Mesenchymal stem cell (in vitro differentiated cells and primary cell): ENCODE data around the gene HSPA1B.

Experiments used
- DNase-seq: peaks from one replicate; pipeline ENCODE4 v3.0.0-alpha.2; 2013
- H2AFZ ChIP-seq: one replicate; pipeline ENCODE4 v1.6.1; 2013; ENCODE audit warnings: low read depth, mild to moderate bottlenecking, control low read depth, inconsistent platforms, low read length, moderate library complexity
- H2AK5ac ChIP-seq: 2 replicates; pipeline ENCODE4 v1.6.1; 2013; ENCODE audit warnings: low read length, moderate library complexity, mild to moderate bottlenecking, inconsistent platforms; ENCODE audit not compliant: severe bottlenecking
- H2BK120ac ChIP-seq: one replicate; pipeline ENCODE4 v1.6.1; 2013; ENCODE audit warnings: low read depth, mild to moderate bottlenecking, inconsistent platforms, low read length, moderate library complexity
- H2BK12ac ChIP-seq, 2 experiments: one replicate each; pipeline ENCODE4 v1.6.1; 2013; ENCODE audit warnings: inconsistent platforms in 2 of 2, low read length in 2 of 2, mild to moderate bottlenecking in 2 of 2, moderate library complexity in 2 of 2, control low read depth in 1 of 2
- H2BK15ac ChIP-seq: one replicate; pipeline ENCODE4 v1.6.1; 2013; ENCODE audit warnings: mild to moderate bottlenecking, low read depth, inconsistent platforms; ENCODE audit not compliant: poor library complexity, severe bottlenecking
- H2BK5ac ChIP-seq: 2 replicates; pipeline ENCODE4 v1.6.1; 2013; ENCODE audit warnings: low read depth, mild to moderate bottlenecking, low read length, control low read depth, inconsistent platforms; ENCODE audit not compliant: poor library complexity, severe bottlenecking
- H3K14ac ChIP-seq, 2 experiments: one replicate each; pipeline ENCODE4 v1.6.1; 2013; ENCODE audit warnings: inconsistent platforms in 2 of 2, low read length in 2 of 2, control low read depth in 1 of 2, mild to moderate bottlenecking in 1 of 2, moderate library complexity in 1 of 2
- H3K18ac ChIP-seq, 2 experiments: one replicate each; pipeline ENCODE4 v1.6.1; 2013; ENCODE audit warnings: inconsistent platforms in 2 of 2, low read length in 2 of 2, control low read depth in 1 of 2, low read depth in 1 of 2, mild to moderate bottlenecking in 1 of 2
- H3K23ac ChIP-seq, 2 experiments: one replicate each; pipeline ENCODE4 v1.6.1; 2013; ENCODE audit warnings: inconsistent platforms in 2 of 2, low read length in 2 of 2, mild to moderate bottlenecking in 2 of 2, moderate library complexity in 2 of 2, control low read depth in 1 of 2
- H3K27ac ChIP-seq: 2 replicates; pipeline ENCODE4 v1.5.1; 2013; ENCODE audit warnings: mild to moderate bottlenecking, moderate library complexity, low read length, control low read depth, inconsistent platforms; ENCODE audit not compliant: poor library complexity, severe bottlenecking
- H3K27me3 ChIP-seq, 2 experiments: 2 replicates each; pipeline versions ENCODE4 v1.6.1 to v1.7.0; 2013; ENCODE audit warnings: low read length in 2 of 2, mild to moderate bottlenecking in 2 of 2, moderate library complexity in 2 of 2, control low read depth in 1 of 2, inconsistent platforms in 1 of 2; ENCODE audit not compliant: control insufficient read depth in 1 of 2, insufficient read depth in 1 of 2
- H3K36me3 ChIP-seq, 2 experiments: 2 replicates each; pipeline versions ENCODE4 v1.6.1 to v1.7.0; 2013; ENCODE audit warnings: low read length in 2 of 2, control low read depth in 1 of 2, inconsistent platforms in 1 of 2, low read depth in 1 of 2, mild to moderate bottlenecking in 1 of 2; ENCODE audit not compliant: insufficient read depth in 2 of 2, control insufficient read depth in 1 of 2
- H3K4ac ChIP-seq, 2 experiments: one replicate each; pipeline ENCODE4 v1.6.1; 2013; ENCODE audit warnings: inconsistent platforms in 2 of 2, low read length in 2 of 2, mild to moderate bottlenecking in 2 of 2, moderate library complexity in 2 of 2, control low read depth in 1 of 2, low read depth in 1 of 2
- H3K4me1 ChIP-seq: 2 replicates; pipeline ENCODE4 v1.6.1; 2013; ENCODE audit warnings: low read depth, low read length, control low read depth; ENCODE audit not compliant: control insufficient read depth, insufficient read depth
- H3K4me2 ChIP-seq: 2 replicates; pipeline ENCODE4 v1.6.1; 2013; ENCODE audit warnings: low read length, mild to moderate bottlenecking, inconsistent platforms; ENCODE audit not compliant: poor library complexity, severe bottlenecking
- H3K4me3 ChIP-seq, 2 experiments: 2 replicates each; pipeline versions ENCODE4 v1.5.1 to v1.7.0; 2013; ENCODE audit warnings: low read length in 2 of 2, mild to moderate bottlenecking in 2 of 2, control low read depth in 1 of 2, low read depth in 1 of 2; ENCODE audit not compliant: insufficient read depth in 1 of 2
- H3K79me1 ChIP-seq: replicated peaks from 2 replicates; pipeline ENCODE4 v1.6.1; 2013; ENCODE audit warnings: mild to moderate bottlenecking, control low read depth, low read length, inconsistent platforms; ENCODE audit not compliant: poor library complexity, severe bottlenecking
- H3K9ac ChIP-seq: 2 replicates; pipeline ENCODE4 v1.7.0; 2013; ENCODE audit warnings: mild to moderate bottlenecking, low read length, moderate library complexity
- H3K9me3 ChIP-seq: 2 replicates; pipeline ENCODE4 v1.7.0; 2013; ENCODE audit warnings: mild to moderate bottlenecking, low read length; ENCODE audit not compliant: control insufficient read depth
- H4K8ac ChIP-seq: one replicate; pipeline ENCODE4 v1.6.1; 2013; ENCODE audit warnings: inconsistent platforms, mild to moderate bottlenecking, low read length, moderate library complexity
- H4K91ac ChIP-seq: one replicate; pipeline ENCODE4 v1.6.1; 2013; ENCODE audit warnings: mild to moderate bottlenecking, low read length, inconsistent platforms
- WGBS: methylation state at CpG from one replicate; pipeline ENCODE4 v1.1.7; 2013; ENCODE audit warnings: mixed read lengths; 5-methylcytosine and 5-hydroxymethylcytosine counted together

HSPA1B gene

DNA sequence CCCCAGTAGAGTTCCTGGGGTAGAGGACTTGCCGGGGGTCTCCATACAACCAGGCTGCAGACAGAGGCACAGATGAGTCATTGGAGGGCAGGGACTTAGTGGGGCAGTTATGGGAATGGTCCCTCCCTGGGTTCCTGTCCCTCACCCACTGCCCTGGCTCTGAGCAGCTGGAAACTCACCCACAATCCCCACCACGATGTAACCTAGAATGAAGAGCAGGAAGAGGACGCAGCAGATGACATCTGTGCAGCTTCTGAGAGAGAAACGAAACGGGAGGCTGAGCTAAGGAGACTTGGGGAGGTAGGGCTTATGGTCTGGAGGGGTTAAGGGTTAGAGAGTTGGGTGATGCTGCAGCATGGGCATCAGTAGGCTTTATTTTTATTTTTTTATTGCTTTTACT, 48.3 kb downstream of the HSPA1B start:
- Histone ChIP-seq H3K23ac (no peak overlapping the region), H4K8ac (no peak overlapping the region), H3K36me3 (peaks cover 16 to 22% of the 10 kb centered on the region in 2 experiments), H3K4ac (no peak overlapping the region), H2AFZ (no peak overlapping the region), H3K18ac (no peak overlapping the region), H2BK12ac (no peak overlapping the region), H3K4me1 (peaks cover 9% of the 10 kb centered on the region), H2BK5ac (no peak overlapping the region), H3K79me1 (no peaks in the 10 kb centered on the region), H3K4me2 (no peak overlapping the region), H3K9ac (no peak overlapping the region), H2AK5ac (no peak overlapping the region), H4K91ac (no peak overlapping the region), H3K14ac (no peak overlapping the region), H3K27ac (no peak overlapping the region), H3K4me3 (no peak overlapping the region), H2BK15ac (no peak overlapping the region), H3K9me3 (no peaks in the 10 kb centered on the region), H2BK120ac (no peak overlapping the region), H3K27me3 (peaks cover 0 to 5% of the 10 kb centered on the region in 2 experiments)
- 85% methylated on average over 4 of the region's 5 CpGs for WGBS
- no peak for DNase-seq

DNA sequence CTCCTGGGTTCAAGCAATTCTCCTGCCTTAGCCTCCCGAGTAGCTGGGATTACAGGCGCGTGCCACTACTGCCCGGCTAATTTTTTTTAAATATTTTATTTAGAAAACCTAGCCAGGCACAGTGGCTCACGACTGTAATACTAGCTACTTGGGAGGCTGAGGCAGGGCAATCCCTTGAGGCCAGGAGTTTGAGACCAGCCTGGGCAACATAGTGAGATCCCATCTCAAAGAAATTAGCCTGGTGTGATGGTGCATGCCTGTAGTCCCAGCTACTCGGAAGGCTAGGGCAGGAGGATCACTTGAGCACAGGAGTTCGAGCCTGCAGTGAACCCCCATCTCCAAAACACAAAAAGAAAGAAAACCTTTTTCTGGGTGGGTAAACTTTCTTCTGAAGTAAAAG, 48.8 kb downstream of the HSPA1B start:
- Histone ChIP-seq H3K9me3 (no peaks in the 10 kb centered on the region), H3K4me2 (no peak overlapping the region), H3K23ac (no peak overlapping the region), H3K4ac (no peak overlapping the region), H3K14ac (no peak overlapping the region), H3K36me3 (peaks cover 20 to 27% of the 10 kb centered on the region in 2 experiments), H3K4me3 (no peak overlapping the region), H2AK5ac (no peak overlapping the region), H3K27me3 (peaks cover 0 to 5% of the 10 kb centered on the region in 2 experiments), H2BK15ac (no peak overlapping the region), H2BK120ac (no peak overlapping the region), H2BK12ac (no peak overlapping the region), H3K4me1 (peaks cover 5% of the 10 kb centered on the region), H3K27ac (no peak overlapping the region), H3K79me1 (no peaks in the 10 kb centered on the region), H3K9ac (no peak overlapping the region), H2AFZ (no peak overlapping the region), H3K18ac (no peak overlapping the region), H2BK5ac (no peak overlapping the region), H4K8ac (no peak overlapping the region), H4K91ac (no peak overlapping the region)
- DNase-seq, result no peak
- WGBS, result 94% methylated on average over 6 of the region's 7 CpGs

DNA sequence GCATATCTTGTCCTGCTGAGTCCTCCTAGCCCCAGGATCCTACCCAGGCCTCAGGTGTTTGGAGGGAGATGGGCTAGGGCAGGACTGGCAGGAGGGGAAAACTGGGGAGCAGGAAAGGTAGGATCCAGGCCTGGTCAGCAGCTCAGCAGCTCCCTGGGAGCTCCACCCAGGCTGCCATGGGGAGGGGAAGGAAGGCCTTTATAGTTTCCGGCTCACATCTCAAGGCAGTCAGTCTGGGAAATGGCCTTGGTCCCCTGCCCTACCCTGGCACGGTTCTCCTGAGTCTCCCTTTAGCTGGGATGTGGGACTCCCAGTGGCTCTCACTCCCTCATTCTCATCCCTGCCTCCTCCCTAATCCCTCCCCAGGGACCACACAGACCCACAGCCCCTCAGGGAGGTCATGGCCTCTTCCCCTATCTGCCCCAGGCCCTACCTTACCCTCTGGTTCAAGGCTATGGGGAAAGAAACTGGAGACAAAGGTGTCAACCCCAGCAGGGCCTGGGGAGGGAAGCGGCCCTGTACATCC, 49.6 kb downstream of the HSPA1B start:
- no peak overlapping the region for H2BK5ac ChIP-seq
- 91% methylated on average over 3 of the region's 3 CpGs for WGBS
- no peak overlapping the region for H3K4me2 ChIP-seq
- no peak overlapping the region for H3K14ac ChIP-seq
- no peak overlapping the region for H3K9ac ChIP-seq
- H3K18ac ChIP-seq, result no peak overlapping the region
- no peaks in the 10 kb centered on the region for H3K27me3 ChIP-seq
- H3K79me1 ChIP-seq, result no peaks in the 10 kb centered on the region
- H3K36me3 ChIP-seq, result peaks cover 26 to 30% of the 10 kb centered on the region in 2 experiments
- H3K9me3 ChIP-seq, result no peaks in the 10 kb centered on the region
- peaks cover under 1% of the 10 kb centered on the region for H3K4me1 ChIP-seq
- no peak overlapping the region for H2AFZ ChIP-seq
- no peak overlapping the region for H4K8ac ChIP-seq
- H2BK12ac ChIP-seq, result no peak overlapping the region
- no peak overlapping the region for H2BK15ac ChIP-seq
- H4K91ac ChIP-seq, result no peak overlapping the region
- no peak overlapping the region for H2BK120ac ChIP-seq
- H3K4me3 ChIP-seq, result no peak overlapping the region
- DNase-seq, result no peak
- H3K23ac ChIP-seq, result peak overlapping the region in 1 of 2 experiments; percentile 86
- no peak overlapping the region for H3K27ac ChIP-seq
- no peak overlapping the region for H3K4ac ChIP-seq
- H2AK5ac ChIP-seq, result no peak overlapping the region

DNA sequence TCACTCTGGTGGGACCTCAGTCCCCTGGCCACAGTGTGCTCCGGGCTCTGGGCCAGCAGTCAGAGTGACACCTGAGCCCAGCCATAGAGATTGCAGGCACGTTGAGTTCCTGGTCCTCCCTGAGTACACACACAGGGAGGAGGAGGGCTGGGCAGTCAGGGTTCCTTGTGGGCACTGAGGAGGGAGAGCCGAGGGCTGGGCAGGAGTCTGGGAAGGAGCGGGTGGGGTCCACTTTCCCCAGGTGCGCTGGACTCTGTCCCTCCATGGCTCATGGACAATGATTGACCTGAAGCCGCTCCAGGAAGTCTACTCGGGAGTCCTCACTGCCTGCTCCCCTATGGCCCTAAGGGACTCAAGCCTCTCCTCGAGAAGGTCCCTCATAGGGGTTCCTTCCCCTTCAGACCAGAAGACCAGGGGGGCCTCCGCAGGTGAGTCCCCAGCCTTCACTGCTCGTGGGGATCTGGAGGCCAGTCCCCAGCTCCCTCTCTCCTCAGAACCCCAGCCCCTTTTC, 50.2 kb downstream of the HSPA1B start:
- Histone ChIP-seq H2AK5ac (no peak overlapping the region), H3K79me1 (no peaks in the 10 kb centered on the region), H3K4me3 (no peak overlapping the region), H3K18ac (no peak overlapping the region), H2BK5ac (no peak overlapping the region), H3K14ac (no peak overlapping the region), H2BK120ac (no peak overlapping the region), H4K91ac (no peak overlapping the region), H3K4me2 (no peak overlapping the region), H2BK15ac (no peak overlapping the region), H3K27ac (no peak overlapping the region), H4K8ac (no peak overlapping the region), H3K4ac (no peak overlapping the region), H3K9me3 (no peaks in the 10 kb centered on the region), H2AFZ (no peak overlapping the region), H3K23ac (peak overlapping the region in 1 of 2 experiments; percentile 86), H3K4me1 (peaks cover 6% of the 10 kb centered on the region), H3K27me3 (no peaks in the 10 kb centered on the region), H2BK12ac (no peak overlapping the region), H3K9ac (no peak overlapping the region), H3K36me3 (peaks cover 31 to 35% of the 10 kb centered on the region in 2 experiments)
- no peak for DNase-seq
- 89% methylated on average over 10 of the region's 10 CpGs for WGBS
